Trophoblast cell (in vitro differentiated cells and primary cell): Measurements from ENCODE around the gene MORN5.

Experiments
- DNase-seq, 2 donors: peaks; one replicate each; pipeline ENCODE4 v3.0.0-alpha.2; 2016
- H2AFZ ChIP-seq: 2 replicates; pipeline ENCODE4 v1.6.1; 2013; ENCODE audit warnings: low read length, moderate library complexity, mild to moderate bottlenecking; ENCODE audit not compliant: insufficient read depth, poor library complexity
- H2AK5ac ChIP-seq: 2 replicates; pipeline ENCODE4 v1.6.1; 2013; ENCODE audit warnings: mild to moderate bottlenecking, low read length
- H2BK120ac ChIP-seq: 2 replicates; pipeline ENCODE4 v1.6.1; 2013; ENCODE audit warnings: low read length, mild to moderate bottlenecking, moderate library complexity; ENCODE audit not compliant: insufficient read depth, poor library complexity
- H2BK12ac ChIP-seq: 2 replicates; pipeline ENCODE4 v1.6.1; 2013; ENCODE audit warnings: mild to moderate bottlenecking, low read length, moderate library complexity
- H2BK5ac ChIP-seq: 2 replicates; pipeline ENCODE4 v1.6.1; 2013; ENCODE audit warnings: low read length, low read depth, moderate library complexity, mild to moderate bottlenecking; ENCODE audit not compliant: poor library complexity
- H3K14ac ChIP-seq: 2 replicates; pipeline ENCODE4 v1.6.1; 2013; ENCODE audit warnings: mild to moderate bottlenecking, low read length
- H3K18ac ChIP-seq: 2 replicates; pipeline ENCODE4 v1.6.1; 2013; ENCODE audit warnings: mild to moderate bottlenecking, low read length
- H3K23ac ChIP-seq: 2 replicates; pipeline ENCODE4 v1.6.1; 2013; ENCODE audit warnings: low read length
- H3K27ac ChIP-seq: 2 replicates; pipeline ENCODE4 v1.5.1; 2013; ENCODE audit warnings: low read depth, mild to moderate bottlenecking, inconsistent platforms, low read length, moderate library complexity
- H3K27me3 ChIP-seq: 2 replicates; pipeline ENCODE4 v1.6.1; 2013; ENCODE audit warnings: inconsistent platforms, mild to moderate bottlenecking, low read length, moderate library complexity; ENCODE audit not compliant: insufficient read depth
- H3K36me3 ChIP-seq, 2 experiments: 1 replicate in 1 of 2; 2 replicates in 1 of 2; pipeline ENCODE4 v1.6.1; 2013; ENCODE audit warnings: low read length in 2 of 2, mild to moderate bottlenecking in 2 of 2, moderate library complexity in 1 of 2; ENCODE audit not compliant: insufficient read depth in 2 of 2, control insufficient read depth in 1 of 2
- H3K4ac ChIP-seq: 2 replicates; pipeline ENCODE4 v1.6.1; 2013; ENCODE audit warnings: low read depth, mild to moderate bottlenecking, low read length, moderate library complexity
- H3K4me1 ChIP-seq, 2 experiments: 1 replicate in 1 of 2; 2 replicates in 1 of 2; pipeline ENCODE4 v1.6.1; 2013; ENCODE audit warnings: low read length in 2 of 2, mild to moderate bottlenecking in 2 of 2, moderate library complexity in 1 of 2; ENCODE audit not compliant: insufficient read depth in 2 of 2, control insufficient read depth in 1 of 2
- H3K4me2 ChIP-seq: 2 replicates; pipeline ENCODE4 v1.6.1; 2013; ENCODE audit warnings: inconsistent platforms, mild to moderate bottlenecking, low read length, moderate library complexity
- H3K4me3 ChIP-seq: 2 replicates; pipeline ENCODE4 v1.5.1; 2013; ENCODE audit warnings: mild to moderate bottlenecking, low read depth, low read length, inconsistent platforms
- H3K79me1 ChIP-seq: one replicate; pipeline ENCODE4 v1.6.1; 2013; ENCODE audit warnings: low read length
- H3K79me2 ChIP-seq: 2 replicates; pipeline ENCODE4 v1.6.1; 2013; ENCODE audit warnings: low read length, mild to moderate bottlenecking; ENCODE audit not compliant: control insufficient read depth, insufficient read depth, poor library complexity
- H3K9ac ChIP-seq: 2 replicates; pipeline ENCODE4 v1.6.1; 2013; ENCODE audit warnings: mild to moderate bottlenecking, low read length
- H3K9me3 ChIP-seq: 2 replicates; pipeline ENCODE4 v1.6.1; 2013; ENCODE audit warnings: low read depth, mild to moderate bottlenecking, control low read depth, inconsistent platforms, low read length; ENCODE audit not compliant: insufficient read depth
- H4K12ac ChIP-seq: 2 replicates; pipeline ENCODE4 v1.6.1; 2013; ENCODE audit warnings: low read depth, mild to moderate bottlenecking, low read length, moderate library complexity
- H4K8ac ChIP-seq: 2 replicates; pipeline ENCODE4 v1.6.1; 2013; ENCODE audit warnings: low read depth, mild to moderate bottlenecking, low read length, moderate library complexity
- H4K91ac ChIP-seq: one replicate; pipeline ENCODE4 v1.6.1; 2013; ENCODE audit warnings: low read depth, mild to moderate bottlenecking, low read length, moderate library complexity
- WGBS: extraction: QIAGEN DNeasy Blood & Tissue Kit; methylation state at CpG from one replicate; pipeline ENCODE4 v1.1.7; 2013; ENCODE audit warnings: missing lambda C conversion rate; ENCODE audit not compliant: insufficient read length, insufficient coverage; ENCODE audit errors: extremely low coverage; 5-methylcytosine and 5-hydroxymethylcytosine counted together

MORN5 gene

DNA sequence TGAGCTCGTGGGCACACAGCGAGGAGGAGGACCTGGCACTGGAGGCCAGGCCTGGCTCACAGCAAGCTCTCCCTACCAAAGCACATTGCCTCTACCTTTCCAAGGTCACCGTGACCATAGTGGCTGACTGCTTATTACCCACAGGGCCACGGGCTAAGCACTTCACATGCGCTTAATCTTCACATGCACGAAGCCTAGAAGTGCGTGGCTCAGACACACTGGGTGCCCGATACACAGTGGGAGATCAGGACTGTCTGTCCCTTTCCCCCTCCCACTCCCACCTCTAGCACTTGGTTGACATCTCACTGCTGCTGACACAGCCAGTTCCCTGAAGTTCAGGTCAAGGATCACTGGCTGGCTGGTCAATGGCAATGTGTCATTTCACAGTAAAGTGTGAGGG, 45.5 kb downstream of the MORN5 start:
- Histone ChIP-seq H3K14ac (no peak overlapping the region), H2AFZ (no peak overlapping the region), H2AK5ac (no peak overlapping the region), H2BK120ac (no peak overlapping the region), H4K91ac (no peak overlapping the region), H3K23ac (no peak overlapping the region), H3K27me3 (no peaks in the 10 kb centered on the region), H3K9me3 (peaks cover 4% of the 10 kb centered on the region), H3K79me1 (no peaks in the 10 kb centered on the region), H3K27ac (no peak overlapping the region), H3K36me3 (no peaks in the 10 kb centered on the region), H3K4me1 (no peaks in the 10 kb centered on the region), H4K8ac (no peak overlapping the region), H3K4me2 (no peak overlapping the region), H3K79me2 (no peaks in the 10 kb centered on the region), H3K18ac (no peak overlapping the region), H2BK5ac (no peak overlapping the region), H3K9ac (no peak overlapping the region), H2BK12ac (no peak overlapping the region), H3K4me3 (no peak overlapping the region), H3K4ac (no peak overlapping the region), H4K12ac (no peak overlapping the region)
- WGBS = no CpG with 5 or more reads among the region's 8 CpGs
- DNase-seq = no peak

DNA sequence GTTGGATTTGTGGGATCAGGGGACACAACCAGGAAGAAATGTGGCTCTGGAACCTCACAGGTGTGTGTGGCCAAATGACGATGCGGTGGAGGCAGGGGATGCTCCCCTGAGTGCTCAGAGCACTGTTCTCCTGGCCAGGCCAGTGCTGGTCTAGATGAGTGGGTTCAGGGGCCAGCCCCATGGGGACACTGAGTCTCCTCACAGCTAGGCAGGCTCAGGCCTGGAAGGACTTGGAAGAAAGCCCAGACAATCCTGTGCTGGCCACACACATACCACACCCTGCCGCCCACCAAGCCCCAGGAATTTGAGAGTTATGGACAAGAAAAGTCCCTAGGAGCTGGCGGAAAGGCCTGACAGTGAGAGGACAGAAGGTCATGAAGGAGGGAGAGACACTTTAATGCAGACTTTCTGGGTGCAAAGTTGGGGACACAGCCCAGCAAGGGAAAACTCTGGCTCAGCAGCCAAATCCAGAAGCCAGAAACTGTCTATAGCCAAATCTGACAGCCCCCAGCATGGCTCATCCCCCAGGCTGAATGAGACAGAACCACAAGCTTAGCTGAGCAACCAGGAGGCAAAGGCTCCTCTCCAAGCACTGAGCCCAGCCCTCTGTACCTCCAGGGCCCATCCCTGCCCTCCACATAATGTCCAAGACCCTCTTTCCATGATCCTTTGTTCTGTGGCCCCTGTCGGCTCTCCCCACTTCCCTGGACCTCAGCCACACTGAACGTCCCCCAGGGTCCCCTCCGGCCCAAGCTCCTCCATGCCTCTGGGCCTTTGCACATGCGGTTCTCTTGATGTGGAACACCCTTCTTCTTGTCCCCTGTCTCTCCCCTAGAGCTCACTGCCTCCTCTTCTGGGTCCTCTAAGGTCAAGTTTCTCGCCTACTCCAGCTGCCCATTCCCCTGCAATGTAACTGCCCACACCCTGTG, 46.7 kb downstream of the MORN5 start:
- Histone ChIP-seq H3K79me2 (no peaks in the 10 kb centered on the region), H3K4me2 (no peak overlapping the region), H2BK12ac (no peak overlapping the region), H2BK5ac (no peak overlapping the region), H3K27me3 (peaks cover under 1% of the 10 kb centered on the region), H3K4me1 (no peaks in the 10 kb centered on the region), H2BK120ac (no peak overlapping the region), H3K36me3 (no peaks in the 10 kb centered on the region), H2AFZ (no peak overlapping the region), H3K4ac (no peak overlapping the region), H4K12ac (no peak overlapping the region), H3K4me3 (no peak overlapping the region), H2AK5ac (no peak overlapping the region), H3K23ac (no peak overlapping the region), H3K9ac (no peak overlapping the region), H3K9me3 (peaks cover 4% of the 10 kb centered on the region), H3K79me1 (no peaks in the 10 kb centered on the region), H3K14ac (no peak overlapping the region), H3K18ac (no peak overlapping the region), H4K91ac (no peak overlapping the region), H3K27ac (no peak overlapping the region), H4K8ac (no peak overlapping the region)
- no peak for DNase-seq
- no CpG with 5 or more reads among the region's 9 CpGs for WGBS

DNA sequence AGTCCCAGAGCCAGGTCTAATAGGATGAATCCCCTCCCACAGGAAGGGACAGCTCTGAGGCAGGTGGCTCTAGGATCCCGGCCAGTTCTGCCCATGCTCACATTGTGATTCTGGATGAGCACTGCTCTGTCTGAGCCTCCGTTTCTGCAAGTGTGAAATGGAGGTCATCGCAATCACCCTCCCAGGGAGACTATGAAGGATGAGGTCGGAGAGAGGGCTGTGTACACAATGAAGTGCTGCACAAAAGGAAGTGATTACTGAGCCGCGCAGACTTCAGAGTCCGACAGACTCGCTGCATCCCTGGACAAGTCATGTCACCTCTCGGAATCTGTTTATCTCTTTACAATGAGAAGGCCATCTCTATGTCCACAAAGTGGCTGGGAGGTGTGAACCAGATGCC, 47.4 kb downstream of the MORN5 start:
- Histone ChIP-seq H3K36me3 (no peaks in the 10 kb centered on the region), H2BK12ac (no peak overlapping the region), H3K79me2 (no peaks in the 10 kb centered on the region), H3K14ac (no peak overlapping the region), H4K91ac (no peak overlapping the region), H3K4ac (no peak overlapping the region), H3K27ac (no peak overlapping the region), H3K4me1 (no peaks in the 10 kb centered on the region), H2AFZ (no peak overlapping the region), H3K9me3 (peaks cover 4% of the 10 kb centered on the region), H2BK5ac (no peak overlapping the region), H3K18ac (no peak overlapping the region), H4K12ac (no peak overlapping the region), H2BK120ac (no peak overlapping the region), H3K9ac (no peak overlapping the region), H3K79me1 (no peaks in the 10 kb centered on the region), H3K23ac (no peak overlapping the region), H4K8ac (no peak overlapping the region), H2AK5ac (no peak overlapping the region), H3K4me2 (no peak overlapping the region), H3K4me3 (no peak overlapping the region), H3K27me3 (peaks cover 7% of the 10 kb centered on the region)
- no CpG with 5 or more reads among the region's 9 CpGs for WGBS
- DNase-seq = no peak

DNA sequence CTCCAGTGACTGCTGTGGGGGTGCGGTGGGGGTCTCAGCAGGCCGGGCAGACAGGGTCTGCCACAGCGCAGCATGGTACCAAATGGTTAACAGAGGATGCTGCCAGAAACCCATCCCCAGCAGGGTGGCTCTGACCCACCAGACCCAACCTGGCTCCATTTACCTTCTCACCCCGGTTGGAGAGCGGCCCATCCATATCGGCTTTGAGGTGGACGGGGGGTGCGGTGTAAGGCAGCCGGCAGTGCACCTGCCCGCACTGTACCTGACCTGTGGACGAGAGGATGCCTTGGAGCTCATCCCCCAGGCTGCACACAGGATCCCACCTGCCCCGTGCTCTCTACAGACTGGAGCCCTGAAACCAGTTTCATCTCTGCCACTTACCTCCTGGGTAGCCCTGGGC, 49.7 kb downstream of the MORN5 start:
- Histone ChIP-seq H4K91ac (no peak overlapping the region), H3K23ac (no peak overlapping the region), H3K4me3 (no peak overlapping the region), H3K27me3 (peaks cover 27% of the 10 kb centered on the region), H3K9me3 (peaks cover 15% of the 10 kb centered on the region), H3K4me1 (peaks cover 3 to 4% of the 10 kb centered on the region in 2 experiments), H3K14ac (no peak overlapping the region), H3K9ac (no peak overlapping the region), H3K4ac (no peak overlapping the region), H3K79me1 (no peaks in the 10 kb centered on the region), H3K36me3 (no peaks in the 10 kb centered on the region), H2AK5ac (no peak overlapping the region), H3K27ac (no peak overlapping the region), H2BK12ac (no peak overlapping the region), H3K18ac (no peak overlapping the region), H3K79me2 (no peaks in the 10 kb centered on the region), H2BK5ac (no peak overlapping the region), H3K4me2 (no peak overlapping the region), H4K12ac (no peak overlapping the region), H2AFZ (no peak overlapping the region), H4K8ac (no peak overlapping the region), H2BK120ac (no peak overlapping the region)
- DNase-seq = no peak
- no CpG with 5 or more reads among the region's 12 CpGs for WGBS
